MM.1S (cell line): Measurements from ENCODE around the gene ITPRIPL1.

ENCODE experiments used
- DNase-seq: peaks from one replicate; pipeline ENCODE4 v3.0.0-alpha.2; 2015
- H2AFZ ChIP-seq: fragments of 300-600 bp; sonication (generic); 2 replicates; pipeline ENCODE4 v1.6.0; 2016; ENCODE audit warnings: antibody characterized with exemption, low read length
- H3F3A ChIP-seq: fragments of 300-600 bp; sonication (generic); 2 replicates; pipeline ENCODE4 v1.6.1; 2016; ENCODE audit warnings: mild to moderate bottlenecking, antibody characterized with exemption, low read length, moderate library complexity, mixed read lengths; ENCODE audit not compliant: insufficient read depth
- H3K27ac ChIP-seq: fragments of 300-600 bp; sonication (generic); 2 replicates; pipeline ENCODE4 v1.5.1; 2016; ENCODE audit warnings: mild to moderate bottlenecking, low read length
- H3K27me3 ChIP-seq: fragments of 300-600 bp; sonication (generic); replicated peaks from 2 replicates; pipeline ENCODE4 v1.6.0; 2016; ENCODE audit warnings: low read length; ENCODE audit not compliant: insufficient read depth
- H3K36me3 ChIP-seq: fragments of 300-600 bp; sonication (generic); replicated peaks from 2 replicates; pipeline ENCODE4 v1.6.1; 2016; ENCODE audit warnings: mild to moderate bottlenecking, low read length, mixed read lengths; ENCODE audit not compliant: insufficient read depth
- H3K4me1 ChIP-seq: fragments of 300-600 bp; sonication (generic); 2 replicates; pipeline ENCODE4 v1.6.1; 2016; ENCODE audit warnings: low read length, mixed read lengths
- H3K4me2 ChIP-seq: fragments of 300-600 bp; sonication (generic); 2 replicates; pipeline ENCODE4 v1.6.0; 2016; ENCODE audit warnings: low read depth, low read length
- H3K4me3 ChIP-seq: fragments of 300-600 bp; sonication (generic); 2 replicates; pipeline ENCODE4 v1.5.1; 2016; ENCODE audit warnings: low read length, mixed read lengths
- H3K79me2 ChIP-seq: fragments of 300-600 bp; sonication (generic); 2 replicates; pipeline ENCODE4 v1.6.1; 2016; ENCODE audit warnings: mixed run types, low read length, mixed read lengths
- H3K9ac ChIP-seq: fragments of 300-600 bp; sonication (generic); 2 replicates; pipeline ENCODE4 v1.6.1; 2016; ENCODE audit warnings: low read length, mixed read lengths
- H3K9me2 ChIP-seq: fragments of 300-600 bp; sonication (generic); replicated peaks from 2 replicates; pipeline ENCODE4 v1.6.1; 2016; ENCODE audit warnings: mild to moderate bottlenecking, low read length, mixed read lengths; ENCODE audit not compliant: insufficient read depth
- H3K9me3 ChIP-seq: fragments of 300-600 bp; sonication (generic); replicated peaks from 2 replicates; pipeline ENCODE4 v1.6.1; 2016; ENCODE audit warnings: mild to moderate bottlenecking, low read length, mixed read lengths; ENCODE audit not compliant: insufficient read depth
- H4K20me1 ChIP-seq: fragments of 300-600 bp; sonication (generic); 2 replicates; pipeline ENCODE4 v1.6.1; 2016; ENCODE audit warnings: mild to moderate bottlenecking, low read length, moderate library complexity, mixed read lengths; ENCODE audit not compliant: insufficient read depth
- EZH2 ChIP-seq: fragments of 300-600 bp; sonication (generic); optimal IDR thresholded peaks from 2 replicates; pipeline ENCODE3; 2017; ENCODE audit warnings: low read depth, mild to moderate bottlenecking, antibody characterized with exemption, low read length, mixed read lengths
- EZH2phosphoT487 ChIP-seq: fragments of 300-600 bp; sonication (generic); IDR thresholded peaks from 2 replicates; pipeline ENCODE4 v1.6.1; 2018; ENCODE audit warnings: antibody characterized with exemption, low read length
- TF ChIP-seq, protein P1 (sequence below): fragments of 300-600 bp; sonication (generic); IDR thresholded peaks from 2 replicates; pipeline ENCODE4 v1.5.1; 2016; ENCODE audit warnings: antibody characterized with exemption, low read length, mixed read lengths

Gene ITPRIPL1

GRCh38 chr2:96318723-96319122 is 6.4 kb upstream of the ITPRIPL1 start:
- DNase-seq, result no peak
- Histone ChIP-seq H3K79me2 (no peaks in the 10 kb centered on the region), H3K9me2 (no peaks in the 10 kb centered on the region), H3K4me3 (no peak overlapping the region), H3K27ac (no peak overlapping the region), H3K9me3 (no peaks in the 10 kb centered on the region), H3K36me3 (no peaks in the 10 kb centered on the region), H3K27me3 (no peaks in the 10 kb centered on the region), H3K9ac (no peak overlapping the region), H4K20me1 (no peaks in the 10 kb centered on the region), H3F3A (peaks cover 17% of the 10 kb centered on the region), H3K4me1 (peaks cover 12% of the 10 kb centered on the region; the same call in 1 of the 2 replicates), H3K4me2 (no peak overlapping the region), H2AFZ (no peak overlapping the region)
- TF ChIP-seq EZH2phosphoT487 (no peak), EZH2 (no peak)
- TF ChIP-seq, protein P1, sequence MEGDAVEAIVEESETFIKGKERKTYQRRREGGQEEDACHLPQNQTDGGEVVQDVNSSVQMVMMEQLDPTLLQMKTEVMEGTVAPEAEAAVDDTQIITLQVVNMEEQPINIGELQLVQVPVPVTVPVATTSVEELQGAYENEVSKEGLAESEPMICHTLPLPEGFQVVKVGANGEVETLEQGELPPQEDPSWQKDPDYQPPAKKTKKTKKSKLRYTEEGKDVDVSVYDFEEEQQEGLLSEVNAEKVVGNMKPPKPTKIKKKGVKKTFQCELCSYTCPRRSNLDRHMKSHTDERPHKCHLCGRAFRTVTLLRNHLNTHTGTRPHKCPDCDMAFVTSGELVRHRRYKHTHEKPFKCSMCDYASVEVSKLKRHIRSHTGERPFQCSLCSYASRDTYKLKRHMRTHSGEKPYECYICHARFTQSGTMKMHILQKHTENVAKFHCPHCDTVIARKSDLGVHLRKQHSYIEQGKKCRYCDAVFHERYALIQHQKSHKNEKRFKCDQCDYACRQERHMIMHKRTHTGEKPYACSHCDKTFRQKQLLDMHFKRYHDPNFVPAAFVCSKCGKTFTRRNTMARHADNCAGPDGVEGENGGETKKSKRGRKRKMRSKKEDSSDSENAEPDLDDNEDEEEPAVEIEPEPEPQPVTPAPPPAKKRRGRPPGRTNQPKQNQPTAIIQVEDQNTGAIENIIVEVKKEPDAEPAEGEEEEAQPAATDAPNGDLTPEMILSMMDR, result no peak

DNA sequence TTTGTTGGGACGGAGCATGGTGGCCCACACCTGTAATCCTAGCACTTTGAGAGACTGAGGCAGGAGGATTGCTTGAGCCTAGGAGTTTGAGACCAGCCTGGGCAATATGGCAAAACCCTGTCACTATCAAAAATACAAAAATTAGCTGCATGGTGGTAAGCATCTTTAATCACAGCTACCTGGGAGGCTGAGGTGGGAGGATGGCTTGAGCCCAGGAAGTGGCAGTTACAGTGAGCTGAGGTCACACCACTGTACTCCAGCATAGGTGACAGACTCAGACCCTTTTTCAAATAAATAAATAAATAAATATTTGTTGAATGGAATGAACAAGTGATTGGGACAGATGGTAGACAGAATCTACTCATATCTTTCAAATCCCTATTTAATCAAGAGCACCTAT is 5.7 kb upstream of the ITPRIPL1 start:
- TF ChIP-seq EZH2phosphoT487, result no peak
- TF ChIP-seq, protein P1, result no peak
- TF ChIP-seq EZH2, result no peak
- H3K9ac ChIP-seq, result no peak overlapping the region

GRCh38 chr2:96320326-96320725 is 4.8 kb upstream of the ITPRIPL1 start:
- H3K79me2 ChIP-seq, result peaks cover under 1% of the 10 kb centered on the region
- H3K4me1 ChIP-seq, result peaks cover 19% of the 10 kb centered on the region
- H2AFZ ChIP-seq, result no peak overlapping the region
- no peak overlapping the region for H3K27ac ChIP-seq
- H3F3A ChIP-seq, result peaks cover 19% of the 10 kb centered on the region
- no peaks in the 10 kb centered on the region for H3K27me3 ChIP-seq
- no peaks in the 10 kb centered on the region for H3K36me3 ChIP-seq
- no peak overlapping the region for H3K9ac ChIP-seq
- no peaks in the 10 kb centered on the region for H4K20me1 ChIP-seq
- H3K4me3 ChIP-seq, result peak overlapping the region; percentile 90; the same call in 1 of the 2 replicates
- H3K4me2 ChIP-seq, result peak overlapping the region; percentile 98
- DNase-seq, result no peak
- H3K9me3 ChIP-seq, result no peaks in the 10 kb centered on the region
- TF ChIP-seq EZH2phosphoT487, result no peak
- TF ChIP-seq, protein P1, result no peak
- TF ChIP-seq EZH2, result no peak
- H3K9me2 ChIP-seq, result no peaks in the 10 kb centered on the region

More for the DNA sequence above, 5.7 kb upstream of the ITPRIPL1 start:
- H3K4me3 ChIP-seq, result no peak overlapping the region
- no peaks in the 10 kb centered on the region for H3K9me2 ChIP-seq
- no peak overlapping the region for H3K4me2 ChIP-seq
- H3F3A ChIP-seq, result peaks cover 17% of the 10 kb centered on the region
- H3K36me3 ChIP-seq, result no peaks in the 10 kb centered on the region
- H4K20me1 ChIP-seq, result no peaks in the 10 kb centered on the region
- H3K27me3 ChIP-seq, result no peaks in the 10 kb centered on the region
- no peak for DNase-seq
- no peaks in the 10 kb centered on the region for H3K79me2 ChIP-seq
- H2AFZ ChIP-seq, result no peak overlapping the region
- no peak overlapping the region for H3K27ac ChIP-seq
- no peaks in the 10 kb centered on the region for H3K9me3 ChIP-seq
- H3K4me1 ChIP-seq, result peaks cover 14% of the 10 kb centered on the region; the same call in 1 of the 2 replicates
